Measurements from ENCODE around the gene ZWILCH.

- TF ChIP-seq, protein P1, sequence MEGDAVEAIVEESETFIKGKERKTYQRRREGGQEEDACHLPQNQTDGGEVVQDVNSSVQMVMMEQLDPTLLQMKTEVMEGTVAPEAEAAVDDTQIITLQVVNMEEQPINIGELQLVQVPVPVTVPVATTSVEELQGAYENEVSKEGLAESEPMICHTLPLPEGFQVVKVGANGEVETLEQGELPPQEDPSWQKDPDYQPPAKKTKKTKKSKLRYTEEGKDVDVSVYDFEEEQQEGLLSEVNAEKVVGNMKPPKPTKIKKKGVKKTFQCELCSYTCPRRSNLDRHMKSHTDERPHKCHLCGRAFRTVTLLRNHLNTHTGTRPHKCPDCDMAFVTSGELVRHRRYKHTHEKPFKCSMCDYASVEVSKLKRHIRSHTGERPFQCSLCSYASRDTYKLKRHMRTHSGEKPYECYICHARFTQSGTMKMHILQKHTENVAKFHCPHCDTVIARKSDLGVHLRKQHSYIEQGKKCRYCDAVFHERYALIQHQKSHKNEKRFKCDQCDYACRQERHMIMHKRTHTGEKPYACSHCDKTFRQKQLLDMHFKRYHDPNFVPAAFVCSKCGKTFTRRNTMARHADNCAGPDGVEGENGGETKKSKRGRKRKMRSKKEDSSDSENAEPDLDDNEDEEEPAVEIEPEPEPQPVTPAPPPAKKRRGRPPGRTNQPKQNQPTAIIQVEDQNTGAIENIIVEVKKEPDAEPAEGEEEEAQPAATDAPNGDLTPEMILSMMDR (IDR thresholded peaks at IDR 0.05): peak; percentile 58
- TF ChIP-seq EZH2 (IDR thresholded peaks at IDR 0.05): no peak
These were observed 83.4 kb downstream of the ZWILCH start for GRCh38 chr15:66588537-66588936.
